HG03095 (cell line): ENCODE measurements around the gene CLIP2.
"Not testable (repeated sequence)": the region's sequence is repeated elsewhere in the genome, so short reads cannot be mapped to it uniquely, and the experiment has no call there.

ENCODE experiments used
- ATAC-seq: cut with Tn5 transposase; IDR thresholded peaks from one replicate; pipeline ENCODE4 v1.9.1; 2021; ENCODE audit warnings: moderate library complexity; ENCODE audit not compliant: unreplicated experiment

Gene CLIP2

DNA sequence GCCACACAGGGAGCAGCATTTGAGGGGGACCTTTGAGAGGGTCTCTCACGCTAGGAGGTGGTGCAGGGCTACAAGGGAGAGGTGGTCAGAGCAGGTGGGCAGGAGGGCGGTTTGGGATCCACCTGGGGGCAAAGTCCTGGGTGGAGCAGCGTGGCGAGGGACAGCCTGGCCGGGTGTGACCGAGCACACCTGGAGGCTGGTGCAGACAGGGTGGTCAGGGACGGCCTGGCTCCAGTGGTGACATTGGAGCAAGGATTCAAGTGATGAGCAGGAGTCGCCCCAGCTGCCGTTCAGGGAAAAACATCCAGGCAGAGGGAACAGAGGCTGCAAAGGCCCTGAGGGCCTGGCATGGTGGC, 36.0 kb downstream of the CLIP2 start:
- no peak for ATAC-seq

DNA sequence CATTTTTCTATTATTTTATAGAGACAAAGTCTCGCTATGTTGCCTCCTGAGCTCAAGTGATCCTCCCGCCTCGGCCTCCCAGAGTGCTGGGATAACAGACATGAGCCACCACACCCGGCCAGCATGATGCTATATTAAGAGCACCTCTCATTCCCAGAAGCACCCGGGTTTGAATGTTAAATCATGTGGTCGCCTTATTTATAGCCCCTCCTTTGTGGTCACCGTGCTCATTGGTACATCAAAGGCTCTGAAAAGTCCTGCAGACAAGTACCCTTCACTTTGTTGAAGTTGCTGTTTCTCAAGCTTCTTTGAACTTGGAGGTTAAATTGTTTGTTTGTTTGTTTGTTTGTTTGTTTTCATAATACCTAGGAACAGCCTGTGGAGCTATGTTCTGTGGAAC, 40.0 kb downstream of the CLIP2 start:
- ATAC-seq, result no peak

GRCh38 chr7:74332373-74333176, 43.4 kb downstream of the CLIP2 start:
- no peak for ATAC-seq

DNA sequence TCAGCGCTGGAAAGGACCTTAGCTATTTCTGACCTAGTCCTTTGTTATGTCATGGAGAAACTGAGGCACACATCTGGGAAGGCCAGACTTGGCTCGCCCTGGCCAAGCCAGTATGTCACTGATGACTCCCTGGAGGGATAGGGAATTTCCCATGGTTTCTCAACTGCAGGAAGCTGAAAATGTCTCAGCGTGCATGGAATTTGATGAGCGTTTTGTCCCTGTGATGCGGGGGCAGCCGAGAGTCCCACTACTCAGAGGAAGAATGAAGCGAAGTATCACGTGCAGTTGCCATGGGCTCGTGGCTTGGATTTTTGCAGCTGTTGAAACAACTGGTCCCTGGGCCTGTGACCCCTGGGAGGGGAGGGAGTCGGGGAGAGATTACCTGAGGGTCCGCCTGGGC, 44.8 kb downstream of the CLIP2 start:
- ATAC-seq, result no peak

- no peak for ATAC-seq
Observed at GRCh38 chr7:74337926-74338325, 48.7 kb downstream of the CLIP2 start.

DNA sequence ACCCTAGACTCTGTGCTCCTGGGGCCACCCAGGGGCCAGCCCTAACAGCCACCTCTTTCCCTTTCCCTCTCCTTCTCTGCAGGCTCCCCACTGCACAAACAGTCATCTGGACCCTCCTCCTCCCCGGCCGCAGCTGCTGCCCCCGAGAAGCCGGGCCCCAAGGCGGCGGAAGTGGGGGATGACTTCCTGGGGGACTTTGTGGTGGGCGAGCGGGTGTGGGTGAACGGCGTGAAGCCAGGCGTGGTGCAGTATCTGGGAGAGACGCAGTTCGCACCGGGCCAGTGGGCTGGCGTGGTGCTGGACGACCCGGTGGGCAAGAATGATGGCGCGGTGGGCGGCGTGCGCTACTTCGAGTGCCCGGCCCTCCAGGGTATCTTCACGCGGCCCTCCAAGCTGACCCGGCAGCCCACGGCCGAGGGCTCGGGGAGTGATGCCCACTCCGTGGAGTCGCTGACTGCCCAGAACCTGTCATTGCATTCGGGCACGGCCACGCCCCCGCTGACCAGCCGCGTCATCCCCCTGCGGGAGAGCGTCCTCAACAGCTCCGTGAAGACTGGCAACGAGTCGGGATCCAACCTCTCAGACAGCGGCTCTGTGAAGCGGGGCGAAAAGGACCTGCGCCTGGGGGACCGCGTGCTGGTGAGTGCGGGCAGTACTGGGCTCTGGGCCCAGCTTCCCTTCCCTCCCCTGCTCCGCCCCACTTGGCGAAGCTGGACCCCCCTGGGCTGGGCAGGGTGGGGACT, 49.3 kb downstream of the CLIP2 start:
- ATAC-seq, result no peak

- not testable (repeated sequence) for ATAC-seq
Observed at GRCh38 chr7:74339648-74340047, 50.4 kb downstream of the CLIP2 start.

- no peak for ATAC-seq
Observed at GRCh38 chr7:74343281-74344131, 54.3 kb downstream of the CLIP2 start.

GRCh38 chr7:74344132-74344496, 54.9 kb downstream of the CLIP2 start:
- no peak for ATAC-seq

DNA sequence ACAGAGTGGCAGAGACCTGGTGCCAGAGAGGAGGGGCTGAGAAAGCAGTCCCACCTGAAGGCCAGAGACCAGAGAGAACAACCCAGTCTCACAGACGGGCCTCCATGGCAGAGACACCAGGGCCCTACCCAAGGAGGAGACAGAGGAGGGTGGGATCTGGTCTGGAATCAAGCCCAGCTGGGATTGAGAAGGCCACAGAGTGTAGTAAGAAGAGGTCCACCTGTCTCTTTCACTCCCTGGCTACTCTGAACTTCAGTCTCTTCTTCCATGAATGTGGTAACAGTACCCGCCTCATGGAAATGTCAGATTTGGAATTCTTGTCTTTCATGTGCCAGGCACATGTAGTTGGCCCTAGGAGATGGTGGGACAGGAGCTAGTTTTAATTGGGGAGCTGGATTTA, 55.6 kb downstream of the CLIP2 start:
- ATAC-seq, result no peak

DNA sequence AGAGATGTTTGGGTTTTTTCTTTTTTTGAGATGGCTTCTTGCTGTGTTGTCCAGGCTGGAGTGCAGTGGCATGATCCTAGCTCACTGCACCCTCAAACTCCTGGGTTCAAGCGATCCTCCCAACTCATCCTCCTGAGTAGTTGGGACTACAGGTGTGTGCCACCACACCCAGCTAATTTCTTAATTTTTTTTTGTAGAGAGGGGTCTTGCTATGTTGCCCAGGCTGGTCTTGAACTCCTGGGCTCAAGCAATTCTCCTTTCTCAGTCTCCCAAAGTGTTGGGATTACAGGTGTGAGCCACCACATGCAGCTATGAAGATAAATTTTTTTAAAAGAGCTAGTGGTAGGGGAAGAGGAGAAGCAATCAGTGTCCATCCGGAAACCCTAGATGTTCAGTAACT, 56.8 kb downstream of the CLIP2 start:
- ATAC-seq, result no peak

- no peak for ATAC-seq
Observed at GRCh38 chr7:74349621-74350020, 60.4 kb downstream of the CLIP2 start.

DNA sequence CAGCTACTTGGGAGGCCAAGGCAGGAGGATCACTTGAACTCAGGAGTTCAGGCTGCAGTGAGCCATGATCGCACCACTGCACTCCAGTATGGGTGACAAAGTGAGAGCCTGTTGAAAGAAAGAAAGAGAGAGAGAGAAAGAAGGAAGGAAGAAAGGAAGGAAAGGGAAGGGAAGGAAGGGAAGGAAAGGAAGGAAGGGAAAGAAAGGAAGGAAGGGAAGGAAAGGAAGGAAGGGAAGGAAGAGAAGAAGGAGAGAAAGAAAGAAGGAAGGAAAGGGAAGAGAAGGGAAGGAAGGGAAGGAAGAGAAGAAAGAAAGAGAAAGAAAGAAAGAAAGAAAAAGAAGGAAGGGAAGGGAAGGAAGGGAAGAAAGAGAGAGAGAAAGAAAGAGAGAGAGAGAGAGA, 61.5 kb downstream of the CLIP2 start:
- no peak for ATAC-seq

- no peak for ATAC-seq
Observed at GRCh38 chr7:74351836-74352235, 62.6 kb downstream of the CLIP2 start.

- not testable (repeated sequence) for ATAC-seq
Observed at GRCh38 chr7:74352551-74353138, 63.4 kb downstream of the CLIP2 start.

GRCh38 chr7:74354009-74354408, 64.8 kb downstream of the CLIP2 start:
- no peak for ATAC-seq

- no peak for ATAC-seq
Observed at GRCh38 chr7:74355091-74355490, 65.9 kb downstream of the CLIP2 start.

DNA sequence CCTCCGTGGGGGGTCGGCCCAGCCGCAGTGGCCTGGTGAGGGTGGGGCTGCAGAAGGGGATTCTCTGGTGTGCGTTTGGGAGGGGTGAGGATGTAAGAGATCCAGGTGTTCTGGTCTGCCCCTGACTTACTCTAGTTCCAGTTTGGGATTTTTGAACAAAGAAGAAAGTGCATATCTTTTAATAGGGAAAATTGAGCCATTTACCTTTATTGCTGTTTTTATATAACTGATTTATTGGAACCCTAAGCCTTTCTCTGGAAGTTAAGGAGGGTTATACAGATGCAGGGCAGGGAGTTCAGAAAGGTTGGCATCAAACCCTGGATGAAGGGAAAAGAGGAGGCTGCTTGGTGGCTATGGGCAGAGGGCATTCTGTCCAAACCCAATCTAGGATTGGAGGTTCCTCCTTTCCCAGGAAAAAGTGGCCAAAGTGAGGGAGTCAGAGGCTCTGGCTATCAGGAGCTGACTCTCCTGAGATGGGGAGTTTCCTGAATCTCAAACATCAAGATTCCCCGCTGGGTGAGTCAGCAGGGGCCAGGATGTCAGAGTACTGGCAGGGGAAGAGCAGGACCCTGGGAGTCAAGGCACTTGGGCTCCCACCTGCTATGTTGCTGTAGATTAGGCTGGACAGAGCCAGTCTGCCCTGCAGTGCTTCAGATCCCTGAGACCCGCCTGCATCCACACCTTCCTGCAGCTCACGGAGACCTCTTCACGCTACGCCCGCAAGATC, 67.5 kb downstream of the CLIP2 start:
- no peak for ATAC-seq

GRCh38 chr7:74360008-74360407, 70.8 kb downstream of the CLIP2 start:
- no peak for ATAC-seq

DNA sequence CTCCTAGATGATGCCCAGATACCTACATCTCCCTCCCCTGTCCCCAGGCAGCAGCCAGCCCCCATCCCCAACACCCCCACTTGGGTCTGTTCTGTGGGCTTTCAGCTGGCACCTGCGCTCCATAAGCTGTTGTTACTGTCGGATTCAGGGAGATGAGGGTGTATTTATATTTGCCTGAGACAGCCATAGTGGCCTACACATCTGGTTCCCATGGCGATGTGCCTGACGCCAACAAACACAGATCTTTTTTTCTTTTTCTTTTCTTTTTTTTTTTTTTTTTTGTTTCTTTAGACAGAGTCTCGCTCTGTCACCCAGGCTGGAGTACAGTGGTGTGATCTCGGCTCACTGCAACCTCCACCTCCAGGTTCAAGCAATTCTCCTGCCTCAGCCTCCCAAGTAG, 73.1 kb downstream of the CLIP2 start:
- ATAC-seq, result no peak

GRCh38 chr7:74364061-74364460, 74.9 kb downstream of the CLIP2 start:
- no peak for ATAC-seq
